HEK293 (cell line): ENCODE measurements around the gene ABTB2.

Experiments
- CTCF ChIA-PET: fragments of 350-600 bp; formaldehyde crosslinking; extraction: SDS; loops from one replicate; lab custom pipeline; 2021; ENCODE audit warnings: antibody characterized with exemption; lab: Yijun Ruan, JAX
- POLR2A ChIA-PET: fragments of 300-600 bp; formaldehyde crosslinking; extraction: SDS; loops from one replicate; lab custom pipeline; 2020; ENCODE audit warnings: antibody characterized with exemption, inconsistent platforms; lab: Yijun Ruan, JAX
- H3K27ac ChIP-seq: fragments of 200-500 bp; sonication (Bioruptor generic); 2 replicates; pipeline ENCODE4 v1.5.1; 2014; ENCODE audit warnings: low read depth, low read length, control low read depth, inconsistent platforms; ENCODE audit errors: extremely low read depth
- H3K36me3 ChIP-seq, 2 experiments: fragments of 200-500 bp in 1 of 2; sonication (Bioruptor generic) in 1 of 2; 1 replicate in 1 of 2; 2 replicates in 1 of 2; pipeline ENCODE4 v1.5.1; 2014 to 2017; ENCODE audit warnings: inconsistent platforms in 2 of 2, low read length in 2 of 2; ENCODE audit not compliant: control insufficient read depth in 2 of 2, insufficient read depth in 1 of 2
- H3K4me1 ChIP-seq: fragments of 200-500 bp; sonication (Bioruptor generic); 2 replicates; pipeline ENCODE4 v1.5.1; 2014; ENCODE audit warnings: mild to moderate bottlenecking, low read length, inconsistent platforms; ENCODE audit not compliant: control insufficient read depth, insufficient read depth
- H3K4me3 ChIP-seq: 2 replicates; pipeline ENCODE4 v1.5.1; 2011; ENCODE audit warnings: low read depth, mild to moderate bottlenecking, control low read depth, low read length, moderate library complexity
- H3K9me3 ChIP-seq: fragments of 200-500 bp; sonication (Bioruptor generic); 2 replicates; pipeline ENCODE4 v1.5.1; 2014; ENCODE audit warnings: low read depth, low read length, inconsistent platforms; ENCODE audit not compliant: control insufficient read depth, insufficient read depth
- HOXA7 ChIP-seq: sonication (generic); formaldehyde crosslinking; IDR thresholded peaks from 2 replicates; pipeline ENCODE4 v1.8.1; 2022; ENCODE audit warnings: missing genetic modification reagents, borderline replicate concordance
- HOXD13 ChIP-seq: sonication (generic); formaldehyde crosslinking; IDR thresholded peaks from 2 replicates; pipeline ENCODE4 v1.8.0; 2022; ENCODE audit warnings: missing genetic modification reagents, borderline replicate concordance
- SALL2 ChIP-seq: fragments of 450-650 bp; formaldehyde crosslinking; IDR thresholded peaks from 2 replicates; pipeline ENCODE4 v1.5.0; 2017; ENCODE audit warnings: missing biosample characterization, mild to moderate bottlenecking, missing genetic modification characterization, borderline replicate concordance
- ZBTB20 ChIP-seq: fragments of 450-650 bp; formaldehyde crosslinking; IDR thresholded peaks from 2 replicates; pipeline ENCODE4 v1.5.1; 2016; ENCODE audit warnings: missing biosample characterization, missing genetic modification characterization
- ZNF10 ChIP-seq: fragments of 450-650 bp; formaldehyde crosslinking; IDR thresholded peaks from 2 replicates; pipeline ENCODE4 v1.5.1; 2017; ENCODE audit warnings: missing biosample characterization, missing genetic modification characterization
- ZNF112 ChIP-seq: fragments of 450-650 bp; formaldehyde crosslinking; IDR thresholded peaks from 2 replicates; pipeline ENCODE4 v1.5.0; 2017; ENCODE audit warnings: missing biosample characterization, missing genetic modification characterization
- ZNF2 ChIP-seq: fragments of 450-650 bp; formaldehyde crosslinking; IDR thresholded peaks from 2 replicates; pipeline ENCODE4 v1.5.1; 2016; ENCODE audit warnings: missing biosample characterization, missing genetic modification characterization
- ZNF202 ChIP-seq: fragments of 450-650 bp; formaldehyde crosslinking; IDR thresholded peaks from 2 replicates; pipeline ENCODE4 v1.5.1; 2016; ENCODE audit warnings: missing biosample characterization, missing genetic modification characterization, borderline replicate concordance
- ZNF221 ChIP-seq: fragments of 450-650 bp; formaldehyde crosslinking; IDR thresholded peaks from 2 replicates; pipeline ENCODE4 v1.5.1; 2017; ENCODE audit warnings: missing biosample characterization, missing genetic modification characterization, borderline replicate concordance
- ZNF324 ChIP-seq: fragments of 450-650 bp; formaldehyde crosslinking; IDR thresholded peaks from 2 replicates; pipeline ENCODE4 v1.5.1; 2016; ENCODE audit warnings: missing biosample characterization, missing genetic modification characterization
- ZNF624 ChIP-seq: fragments of 450-650 bp; formaldehyde crosslinking; IDR thresholded peaks from 2 replicates; pipeline ENCODE4 v1.5.1; 2017; ENCODE audit warnings: missing biosample characterization, missing genetic modification characterization
- ZNF677 ChIP-seq: fragments of 450-650 bp; IDR thresholded peaks from 2 replicates; pipeline ENCODE4 v1.5.0; 2018; ENCODE audit warnings: missing biosample characterization, mild to moderate bottlenecking, missing genetic modification characterization, moderate library complexity
- ZNF776 ChIP-seq: fragments of 450-650 bp; formaldehyde crosslinking; IDR thresholded peaks from 2 replicates; pipeline ENCODE4 v1.5.0; 2017; ENCODE audit warnings: missing biosample characterization, missing genetic modification characterization, borderline replicate concordance
- TF ChIP-seq, protein P1 (sequence below): fragments of 450-650 bp; formaldehyde crosslinking; IDR thresholded peaks from 2 replicates; pipeline ENCODE4 v1.5.1; 2016; ENCODE audit warnings: missing biosample characterization, missing genetic modification characterization
- TF ChIP-seq, protein P2 (sequence below): fragments of 450-650 bp; formaldehyde crosslinking; IDR thresholded peaks from 2 replicates; pipeline ENCODE4 v1.5.1; 2017; ENCODE audit warnings: missing biosample characterization, missing genetic modification characterization
- TF ChIP-seq, protein P3 (sequence below): fragments of 450-650 bp; formaldehyde crosslinking; IDR thresholded peaks from 2 replicates; pipeline ENCODE4 v1.5.1; 2016; ENCODE audit warnings: missing biosample characterization, missing genetic modification characterization
- TF ChIP-seq, protein P4 (sequence below): fragments of 450-650 bp; formaldehyde crosslinking; conservative IDR thresholded peaks from 2 replicates; pipeline ENCODE4 v1.5.1; 2016; ENCODE audit warnings: low read depth, missing biosample characterization, missing genetic modification characterization

Gene ABTB2

DNA sequence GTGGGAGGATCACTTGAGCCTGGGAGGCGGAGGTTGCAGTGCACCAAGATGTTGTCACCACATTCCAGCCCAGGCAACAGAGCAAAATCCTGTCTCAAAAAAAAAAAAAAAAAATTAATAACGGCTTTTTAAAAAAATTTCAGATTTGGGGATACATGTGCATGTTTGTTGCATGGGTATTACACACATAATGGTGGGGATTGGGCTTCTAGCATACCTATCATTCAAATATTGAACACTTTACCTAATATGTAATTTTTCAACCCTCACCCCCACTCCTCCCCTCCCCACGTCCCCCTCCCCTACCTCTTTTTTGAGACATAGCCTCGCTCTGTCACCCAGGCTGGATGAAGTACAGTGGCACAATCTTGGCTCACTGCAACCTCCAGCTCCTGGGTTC, 40.1 kb downstream of the ABTB2 start:
- TF ChIP-seq, protein P1, sequence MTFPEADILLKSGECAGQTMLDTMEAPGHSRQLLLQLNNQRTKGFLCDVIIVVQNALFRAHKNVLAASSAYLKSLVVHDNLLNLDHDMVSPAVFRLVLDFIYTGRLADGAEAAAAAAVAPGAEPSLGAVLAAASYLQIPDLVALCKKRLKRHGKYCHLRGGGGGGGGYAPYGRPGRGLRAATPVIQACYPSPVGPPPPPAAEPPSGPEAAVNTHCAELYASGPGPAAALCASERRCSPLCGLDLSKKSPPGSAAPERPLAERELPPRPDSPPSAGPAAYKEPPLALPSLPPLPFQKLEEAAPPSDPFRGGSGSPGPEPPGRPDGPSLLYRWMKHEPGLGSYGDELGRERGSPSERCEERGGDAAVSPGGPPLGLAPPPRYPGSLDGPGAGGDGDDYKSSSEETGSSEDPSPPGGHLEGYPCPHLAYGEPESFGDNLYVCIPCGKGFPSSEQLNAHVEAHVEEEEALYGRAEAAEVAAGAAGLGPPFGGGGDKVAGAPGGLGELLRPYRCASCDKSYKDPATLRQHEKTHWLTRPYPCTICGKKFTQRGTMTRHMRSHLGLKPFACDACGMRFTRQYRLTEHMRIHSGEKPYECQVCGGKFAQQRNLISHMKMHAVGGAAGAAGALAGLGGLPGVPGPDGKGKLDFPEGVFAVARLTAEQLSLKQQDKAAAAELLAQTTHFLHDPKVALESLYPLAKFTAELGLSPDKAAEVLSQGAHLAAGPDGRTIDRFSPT (tag by site-specific recombination) = no peak
- TF ChIP-seq ZNF2 (no peak), HOXA7 (CRISPR knock-in tag) (no peak), ZNF324 (tag by site-specific recombination) (no peak), ZNF677 (tag by site-specific recombination) (no peak), ZNF10 (tag by site-specific recombination) (no peak), ZNF112 (tag by site-specific recombination) (no peak), ZNF624 (tag by site-specific recombination) (no peak), ZNF202 (no peak), SALL2 (tag by site-specific recombination) (no peak), ZNF221 (tag by site-specific recombination) (no peak)
- TF ChIP-seq, protein P2, sequence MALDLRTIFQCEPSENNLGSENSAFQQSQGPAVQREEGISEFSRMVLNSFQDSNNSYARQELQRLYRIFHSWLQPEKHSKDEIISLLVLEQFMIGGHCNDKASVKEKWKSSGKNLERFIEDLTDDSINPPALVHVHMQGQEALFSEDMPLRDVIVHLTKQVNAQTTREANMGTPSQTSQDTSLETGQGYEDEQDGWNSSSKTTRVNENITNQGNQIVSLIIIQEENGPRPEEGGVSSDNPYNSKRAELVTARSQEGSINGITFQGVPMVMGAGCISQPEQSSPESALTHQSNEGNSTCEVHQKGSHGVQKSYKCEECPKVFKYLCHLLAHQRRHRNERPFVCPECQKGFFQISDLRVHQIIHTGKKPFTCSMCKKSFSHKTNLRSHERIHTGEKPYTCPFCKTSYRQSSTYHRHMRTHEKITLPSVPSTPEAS (tag by site-specific recombination) = no peak
- TF ChIP-seq, protein P3, sequence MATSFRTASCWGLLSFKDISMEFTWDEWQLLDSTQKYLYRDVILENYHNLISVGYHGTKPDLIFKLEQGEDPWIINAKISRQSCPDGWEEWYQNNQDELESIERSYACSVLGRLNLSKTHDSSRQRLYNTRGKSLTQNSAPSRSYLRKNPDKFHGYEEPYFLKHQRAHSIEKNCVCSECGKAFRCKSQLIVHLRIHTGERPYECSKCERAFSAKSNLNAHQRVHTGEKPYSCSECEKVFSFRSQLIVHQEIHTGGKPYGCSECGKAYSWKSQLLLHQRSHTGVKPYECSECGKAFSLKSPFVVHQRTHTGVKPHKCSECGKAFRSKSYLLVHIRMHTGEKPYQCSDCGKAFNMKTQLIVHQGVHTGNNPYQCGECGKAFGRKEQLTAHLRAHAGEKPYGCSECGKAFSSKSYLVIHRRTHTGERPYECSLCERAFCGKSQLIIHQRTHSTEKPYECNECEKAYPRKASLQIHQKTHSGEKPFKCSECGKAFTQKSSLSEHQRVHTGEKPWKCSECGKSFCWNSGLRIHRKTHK (tag by site-specific recombination) = no peak
- H3K36me3 ChIP-seq = no peaks in the 10 kb centered on the region
- CTCF ChIA-PET = interaction anchor here (0.7 kb wide), 1 partner anchor 137 kb away, joined by 3 read pairs; no protein-coding TSS in a partner anchor
- H3K27ac ChIP-seq = no peak overlapping the region
- peaks cover 2% of the 10 kb centered on the region; the same call in 1 of the 2 replicates for H3K4me1 ChIP-seq
- H3K4me3 ChIP-seq = no peak overlapping the region
- no peaks in the 10 kb centered on the region for H3K9me3 ChIP-seq
- POLR2A ChIA-PET = no interaction called here

DNA sequence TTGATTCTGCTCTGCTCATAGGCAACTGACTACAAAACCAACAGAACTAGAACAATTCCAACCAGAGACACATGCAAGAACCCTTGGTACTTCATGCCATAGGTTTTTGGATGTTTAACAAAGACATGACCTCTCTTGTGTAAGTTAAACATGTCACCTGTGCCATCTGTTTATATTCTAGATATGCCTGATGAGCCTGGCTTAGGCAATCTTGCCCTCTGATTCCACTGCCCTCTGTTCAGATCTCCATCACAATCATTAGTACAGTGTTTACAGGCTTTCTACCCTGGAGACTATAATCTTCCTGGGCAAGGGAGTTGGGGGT, 40.8 kb downstream of the ABTB2 start:
- H3K4me3 ChIP-seq = no peak overlapping the region
- H3K4me1 ChIP-seq = peaks cover 2% of the 10 kb centered on the region; the same call in 1 of the 2 replicates
- POLR2A ChIA-PET = no interaction called here
- TF ChIP-seq ZBTB20 (tag by site-specific recombination) (no peak), ZNF776 (no peak), HOXD13 (CRISPR knock-in tag) (no peak)
- TF ChIP-seq, protein P4, sequence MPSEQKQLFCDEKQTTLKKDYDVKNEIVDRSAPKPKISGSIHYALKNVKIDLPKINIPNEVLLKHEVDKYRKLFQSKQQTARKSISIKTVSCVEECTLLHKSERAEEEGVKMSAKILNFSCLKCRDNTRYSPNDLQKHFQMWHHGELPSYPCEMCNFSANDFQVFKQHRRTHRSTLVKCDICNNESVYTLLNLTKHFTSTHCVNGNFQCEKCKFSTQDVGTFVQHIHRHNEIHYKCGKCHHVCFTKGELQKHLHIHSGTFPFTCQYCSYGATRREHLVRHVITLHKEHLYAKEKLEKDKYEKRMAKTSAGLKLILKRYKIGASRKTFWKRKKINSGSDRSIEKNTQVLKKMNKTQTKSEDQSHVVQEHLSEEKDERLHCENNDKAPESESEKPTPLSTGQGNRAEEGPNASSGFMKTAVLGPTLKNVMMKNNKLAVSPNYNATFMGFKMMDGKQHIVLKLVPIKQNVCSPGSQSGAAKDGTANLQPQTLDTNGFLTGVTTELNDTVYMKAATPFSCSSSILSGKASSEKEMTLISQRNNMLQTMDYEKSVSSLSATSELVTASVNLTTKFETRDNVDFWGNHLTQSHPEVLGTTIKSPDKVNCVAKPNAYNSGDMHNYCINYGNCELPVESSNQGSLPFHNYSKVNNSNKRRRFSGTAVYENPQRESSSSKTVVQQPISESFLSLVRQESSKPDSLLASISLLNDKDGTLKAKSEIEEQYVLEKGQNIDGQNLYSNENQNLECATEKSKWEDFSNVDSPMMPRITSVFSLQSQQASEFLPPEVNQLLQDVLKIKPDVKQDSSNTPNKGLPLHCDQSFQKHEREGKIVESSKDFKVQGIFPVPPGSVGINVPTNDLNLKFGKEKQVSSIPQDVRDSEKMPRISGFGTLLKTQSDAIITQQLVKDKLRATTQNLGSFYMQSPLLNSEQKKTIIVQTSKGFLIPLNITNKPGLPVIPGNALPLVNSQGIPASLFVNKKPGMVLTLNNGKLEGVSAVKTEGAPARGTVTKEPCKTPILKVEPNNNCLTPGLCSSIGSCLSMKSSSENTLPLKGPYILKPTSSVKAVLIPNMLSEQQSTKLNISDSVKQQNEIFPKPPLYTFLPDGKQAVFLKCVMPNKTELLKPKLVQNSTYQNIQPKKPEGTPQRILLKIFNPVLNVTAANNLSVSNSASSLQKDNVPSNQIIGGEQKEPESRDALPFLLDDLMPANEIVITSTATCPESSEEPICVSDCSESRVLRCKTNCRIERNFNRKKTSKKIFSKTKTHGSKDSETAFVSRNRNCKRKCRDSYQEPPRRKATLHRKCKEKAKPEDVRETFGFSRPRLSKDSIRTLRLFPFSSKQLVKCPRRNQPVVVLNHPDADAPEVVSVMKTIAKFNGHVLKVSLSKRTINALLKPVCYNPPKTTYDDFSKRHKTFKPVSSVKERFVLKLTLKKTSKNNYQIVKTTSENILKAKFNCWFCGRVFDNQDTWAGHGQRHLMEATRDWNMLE = no peak
- H3K9me3 ChIP-seq = no peaks in the 10 kb centered on the region
- no peaks in the 10 kb centered on the region for H3K36me3 ChIP-seq
- CTCF ChIA-PET = no interaction called here
- H3K27ac ChIP-seq = no peak overlapping the region
